ENCODE data around the gene IZUMO4. TPM values are rescaled to one million over a fixed set of nuclear protein-coding genes. Genes with fewer than 3 reads are reported as not detected.

IZUMO4 gene
- polyA plus RNA-seq, 2 donors, result 6.4 to 16.0 TPM

DNA sequence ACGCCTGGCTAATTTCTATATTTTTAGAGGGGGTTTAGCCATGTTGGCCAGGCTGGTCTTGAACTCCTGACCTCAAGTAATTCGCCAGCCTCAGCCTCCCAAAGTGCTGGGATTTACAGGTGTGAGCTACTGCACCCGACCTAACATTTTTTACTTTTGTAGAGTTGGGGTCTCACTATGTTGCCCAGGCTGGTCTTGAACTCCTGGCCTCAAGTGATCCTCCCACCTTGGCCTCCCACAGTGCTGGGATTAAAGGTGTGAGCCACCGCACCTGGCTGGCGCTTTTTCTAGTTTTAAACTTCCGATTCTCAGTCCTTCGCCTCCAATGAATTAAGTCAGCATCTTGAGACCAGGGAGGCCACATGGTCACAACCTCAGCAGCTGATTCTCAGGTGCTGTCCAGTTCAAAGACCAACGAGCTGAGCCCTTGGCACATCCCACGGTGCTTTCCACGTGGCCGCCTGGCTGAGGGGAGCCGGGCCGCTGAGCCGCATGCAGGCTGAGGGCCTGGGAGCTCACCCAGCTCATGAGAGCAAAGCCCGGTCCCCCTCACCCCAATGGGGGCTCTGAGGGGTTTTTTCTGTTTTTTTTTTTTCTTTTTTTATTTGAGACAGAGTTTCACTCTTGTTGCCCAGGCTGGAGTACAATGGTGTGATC lies 45.6 kb downstream of the IZUMO4 start:
- Histone ChIP-seq H3K36me3 (ENCODE audit: control insufficient read depth in 2 of 2, insufficient read depth in 2 of 2, low read length in 1 of 2) (peaks cover 11 to 29% of the 10 kb centered on the region in 2 donors), H3K27me3 (ENCODE audit: control insufficient read depth in 1 of 2, insufficient read depth in 2 of 2, low read length in 2 of 2) (no peaks in the 10 kb centered on the region), H3K4me1 (ENCODE audit: control insufficient read depth in 2 of 2, insufficient read depth in 2 of 2, low read length in 1 of 2) (peaks cover 0 to 2% of the 10 kb centered on the region in 2 donors), H3K27ac (ENCODE audit: low read depth in 2 of 2, low read length in 1 of 2) (no peak overlapping the region), H3K4me3 (ENCODE audit: low read depth in 1 of 2, low read length in 2 of 2) (no peak overlapping the region), H3K9me3 (ENCODE audit: control insufficient read depth in 2 of 2, insufficient read depth in 1 of 2, low read depth in 1 of 2, low read length in 1 of 2) (no peaks in the 10 kb centered on the region)
- 93 to 95% methylated on average over 15 of the region's 15 CpGs for WGBS, 2 donors

DNA sequence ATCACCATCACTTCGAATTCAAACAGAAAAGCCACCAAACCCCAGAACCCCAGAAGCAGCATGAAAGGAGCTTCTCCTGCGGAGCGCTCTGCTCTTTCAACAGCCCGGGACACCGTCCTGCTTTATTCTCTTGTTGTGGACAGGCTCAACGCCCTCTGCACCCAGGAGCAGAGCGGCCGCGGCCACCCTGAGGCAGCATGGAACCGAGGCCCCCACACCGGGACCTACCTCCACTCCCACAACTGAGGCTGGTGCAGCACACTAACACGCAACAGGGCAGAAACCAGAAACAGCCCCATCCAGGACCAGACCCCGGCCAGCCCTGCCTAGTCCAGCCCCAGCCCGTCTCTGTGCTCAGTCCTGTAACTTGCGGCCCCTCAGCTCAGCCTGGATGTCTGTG lies 47.5 kb downstream of the IZUMO4 start:
- H3K27me3 ChIP-seq (ENCODE audit: control insufficient read depth in 1 of 2, insufficient read depth in 2 of 2, low read length in 2 of 2), result no peaks in the 10 kb centered on the region
- no peaks in the 10 kb centered on the region for H3K9me3 ChIP-seq (ENCODE audit: control insufficient read depth in 2 of 2, insufficient read depth in 1 of 2, low read depth in 1 of 2, low read length in 1 of 2)
- no peak overlapping the region for H3K27ac ChIP-seq (ENCODE audit: low read depth in 2 of 2, low read length in 1 of 2)
- peaks cover 0 to 2% of the 10 kb centered on the region in 2 donors for H3K4me1 ChIP-seq (ENCODE audit: control insufficient read depth in 2 of 2, insufficient read depth in 2 of 2, low read length in 1 of 2)
- WGBS, 2 donors, result 94 to 96% methylated on average over 15 of the region's 15 CpGs
- no peak overlapping the region for H3K4me3 ChIP-seq (ENCODE audit: low read depth in 1 of 2, low read length in 2 of 2)
- peaks cover 0 to 16% of the 10 kb centered on the region in 2 donors for H3K36me3 ChIP-seq (ENCODE audit: control insufficient read depth in 2 of 2, insufficient read depth in 2 of 2, low read length in 1 of 2)

DNA sequence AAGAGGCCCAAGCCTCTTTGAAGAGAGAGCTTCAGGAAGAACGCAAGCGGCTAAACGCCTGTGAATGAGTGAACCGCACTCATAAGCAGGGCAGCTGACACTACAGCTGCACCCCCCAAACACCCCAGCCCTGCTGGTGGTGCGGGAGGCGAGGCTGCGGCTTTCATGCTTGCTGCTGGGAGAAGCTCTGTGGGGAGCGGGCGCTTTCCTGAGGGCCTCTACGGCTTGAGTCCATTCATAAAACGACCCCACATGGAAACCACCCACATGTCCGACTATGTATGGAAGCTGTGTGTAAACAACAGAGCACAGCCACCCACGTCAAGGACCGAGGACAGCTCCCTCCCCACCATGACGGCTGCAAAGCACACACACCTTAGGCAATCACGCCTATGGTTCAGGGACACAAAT lies 49.1 kb downstream of the IZUMO4 start:
- Histone ChIP-seq H3K9me3 (ENCODE audit: control insufficient read depth in 2 of 2, insufficient read depth in 1 of 2, low read depth in 1 of 2, low read length in 1 of 2) (no peaks in the 10 kb centered on the region), H3K36me3 (ENCODE audit: control insufficient read depth in 2 of 2, insufficient read depth in 2 of 2, low read length in 1 of 2) (peaks cover 0 to 7% of the 10 kb centered on the region in 2 donors), H3K4me1 (ENCODE audit: control insufficient read depth in 2 of 2, insufficient read depth in 2 of 2, low read length in 1 of 2) (peaks cover 0 to 12% of the 10 kb centered on the region in 2 donors), H3K27ac (ENCODE audit: low read depth in 2 of 2, low read length in 1 of 2) (no peak overlapping the region), H3K27me3 (ENCODE audit: control insufficient read depth in 1 of 2, insufficient read depth in 2 of 2, low read length in 2 of 2) (no peaks in the 10 kb centered on the region), H3K4me3 (ENCODE audit: low read depth in 1 of 2, low read length in 2 of 2) (no peak overlapping the region)
- 64 to 72% methylated on average over 16 of the region's 16 CpGs for WGBS, 2 donors

DNA sequence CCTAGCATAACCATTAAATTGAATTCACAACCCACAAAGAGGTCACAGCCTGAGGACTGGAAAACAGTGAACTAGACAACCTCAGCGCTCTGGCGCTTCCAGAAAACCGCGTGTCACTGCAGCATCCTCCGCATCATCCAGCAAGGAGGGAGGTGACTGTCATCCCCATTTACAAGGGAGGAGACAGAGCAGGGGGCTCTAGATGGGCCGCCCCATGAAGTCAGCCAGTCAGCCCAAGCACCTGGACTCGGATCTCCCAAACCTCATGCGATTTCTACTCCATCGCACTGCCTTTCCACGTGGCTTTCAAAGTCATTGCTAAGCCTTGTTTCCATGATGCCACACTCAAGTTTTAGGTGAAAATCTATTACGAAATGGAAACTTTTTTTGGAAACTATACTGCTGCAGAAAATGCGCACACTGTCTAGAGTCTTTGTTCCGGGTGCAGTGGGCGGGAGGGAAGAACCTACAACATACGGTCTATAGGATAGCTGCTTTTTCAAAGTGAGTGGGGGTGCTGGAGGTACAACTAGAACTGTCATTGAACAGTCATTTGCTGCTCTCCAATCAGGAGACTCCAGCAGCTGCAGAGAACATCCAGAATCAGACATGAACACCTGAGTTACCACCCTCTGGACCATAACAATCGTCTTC lies 51.9 kb downstream of the IZUMO4 start:
- Histone ChIP-seq H3K4me1 (ENCODE audit: control insufficient read depth in 2 of 2, insufficient read depth in 2 of 2, low read length in 1 of 2) (peaks cover 0 to 12% of the 10 kb centered on the region in 2 donors), H3K36me3 (ENCODE audit: control insufficient read depth in 2 of 2, insufficient read depth in 2 of 2, low read length in 1 of 2) (peaks cover 0 to 7% of the 10 kb centered on the region in 2 donors), H3K4me3 (ENCODE audit: low read depth in 1 of 2, low read length in 2 of 2) (no peak overlapping the region), H3K9me3 (ENCODE audit: control insufficient read depth in 2 of 2, insufficient read depth in 1 of 2, low read depth in 1 of 2, low read length in 1 of 2) (no peaks in the 10 kb centered on the region), H3K27me3 (ENCODE audit: control insufficient read depth in 1 of 2, insufficient read depth in 2 of 2, low read length in 2 of 2) (no peaks in the 10 kb centered on the region), H3K27ac (ENCODE audit: low read depth in 2 of 2, low read length in 1 of 2) (no peak overlapping the region)
- 78 to 83% methylated on average over 16 of the region's 16 CpGs for WGBS, 2 donors

Other genes starting within 250 kb of the IZUMO4 start
- 10 to 100 TPM; 13.9 to 27.4 TPM for gene REXO1, start 248.4 kb upstream of the IZUMO4 start, polyA plus RNA-seq
- 10 to 100 TPM in 1 of 2 donors, 1 to 10 TPM in 1; 9.3 to 13.5 TPM for gene KLF16, start 233.3 kb upstream of the IZUMO4 start, polyA plus RNA-seq
- gene ABHD17A, start 211.4 kb upstream of the IZUMO4 start, polyA plus RNA-seq, result 10 to 100 TPM; 73.9 to 76.2 TPM
- gene ADAT3, start 191.5 kb upstream of the IZUMO4 start, polyA plus RNA-seq, result 1 to 10 TPM; 6.4 to 6.9 TPM
- gene SCAMP4, start 191.5 kb upstream of the IZUMO4 start, polyA plus RNA-seq, result 10 to 100 TPM; 29.0 to 38.6 TPM
- 10 to 100 TPM; 59.9 to 63.7 TPM for gene CSNK1G2, start 155.7 kb upstream of the IZUMO4 start, polyA plus RNA-seq
- 10 to 100 TPM; 40.0 to 48.9 TPM for gene BTBD2, start 81.2 kb upstream of the IZUMO4 start, polyA plus RNA-seq
- gene MKNK2, start 45.7 kb upstream of the IZUMO4 start, polyA plus RNA-seq, result 100 to 1,000 TPM; 167 to 244 TPM
- 10 to 100 TPM; 11.0 to 12.4 TPM for gene MOB3A, start 589 bp upstream of the IZUMO4 start, polyA plus RNA-seq
- gene AP3D1, start 54.7 kb downstream of the IZUMO4 start, polyA plus RNA-seq, result 10 to 100 TPM; 50.8 to 64.5 TPM
- gene DOT1L, start 67.0 kb downstream of the IZUMO4 start, polyA plus RNA-seq, result 10 to 100 TPM in 1 of 2 donors, 1 to 10 TPM in 1; 7.6 to 17.9 TPM
- 10 to 100 TPM; 55.5 to 59.5 TPM for gene PLEKHJ1, start 139.4 kb downstream of the IZUMO4 start, polyA plus RNA-seq
- 10 to 100 TPM; 38.2 to 55.3 TPM for gene SF3A2, start 139.9 kb downstream of the IZUMO4 start, polyA plus RNA-seq
- 1 to 10 TPM in 1 of 2 donors, under 1 TPM in 1; 0.55 to 2.5 TPM for gene AMH, start 152.4 kb downstream of the IZUMO4 start, polyA plus RNA-seq
- gene JSRP1, start 159.5 kb downstream of the IZUMO4 start, polyA plus RNA-seq, result under 1 TPM; 0.13 to 0.20 TPM
- under 1 TPM; 0.02 to 0.06 TPM for gene PEAK3, start 185.3 kb downstream of the IZUMO4 start, polyA plus RNA-seq
- gene LINGO3, start 211.2 kb downstream of the IZUMO4 start, polyA plus RNA-seq, result under 1 TPM in 1 of 2 donors, not detected in 1; 0.02 TPM
- 100 to 1,000 TPM; 223 to 245 TPM for gene LSM7, start 231.7 kb downstream of the IZUMO4 start, polyA plus RNA-seq
- 10 to 100 TPM; 27.4 to 59.1 TPM for gene SPPL2B, start 231.8 kb downstream of the IZUMO4 start, polyA plus RNA-seq